OCI-LY7 (cell line): ENCODE measurements around the gene THAP8. TPM values are rescaled to one million over a fixed set of nuclear protein-coding genes. Genes with fewer than 3 reads are reported as not detected.

Source experiments
- BruUV-seq: library from RNA; stranded (reverse); fragments of 400-500 nt; replicated peaks from 2 replicates; lab custom pipeline; 2021; lab: Mats Ljungman, UMichigan
- CTCF ChIA-PET: fragments of 300-600 bp; sonication (Branson Sonifier 250); formaldehyde crosslinking; loops from one replicate; lab custom pipeline; 2022; ENCODE audit warnings: antibody characterized with exemption; ENCODE audit not compliant: unreplicated experiment; lab: Charles Lee
- POLR2A ChIA-PET: fragments of 300-600 bp; sonication (Branson Sonifier 250); formaldehyde crosslinking; loops from one replicate; lab custom pipeline; 2022; ENCODE audit warnings: antibody characterized with exemption; lab: Charles Lee
- DNase-seq: peaks from one replicate; pipeline ENCODE4 v3.0.0-alpha.2; 2015; ENCODE audit warnings: low spot score
- H2AFZ ChIP-seq: fragments of 200-600 bp; sonication (generic), shearing (Covaris generic); 2 replicates; pipeline ENCODE4 v1.6.1; 2014; ENCODE audit warnings: mild to moderate bottlenecking, antibody characterized with exemption, low read length, moderate library complexity
- H3K27ac ChIP-seq: fragments of 200-600 bp; sonication (generic); 2 replicates; pipeline ENCODE4 v1.5.1; 2014; ENCODE audit warnings: mixed run types, low read depth, mild to moderate bottlenecking, moderate library complexity, low read length, inconsistent platforms; ENCODE audit not compliant: poor library complexity, severe bottlenecking
- H3K36me3 ChIP-seq: fragments of 200-600 bp; sonication (generic); 2 replicates; pipeline ENCODE4 v1.6.1; 2014; ENCODE audit warnings: mild to moderate bottlenecking, antibody characterized with exemption, low read length, moderate library complexity, mixed read lengths; ENCODE audit not compliant: insufficient read depth
- H3K4me1 ChIP-seq: fragments of 200-600 bp; sonication (generic); 2 replicates; pipeline ENCODE4 v1.5.1; 2014; ENCODE audit warnings: mild to moderate bottlenecking, low read length; ENCODE audit not compliant: insufficient read depth, poor library complexity, severe bottlenecking
- H3K4me2 ChIP-seq: fragments of 200-600 bp; sonication (generic); 2 replicates; pipeline ENCODE4 v1.6.1; 2014; ENCODE audit warnings: mild to moderate bottlenecking, low read length
- H3K4me3 ChIP-seq: fragments of 200-600 bp; sonication (generic); 2 replicates; pipeline ENCODE4 v1.5.1; 2014; ENCODE audit warnings: mild to moderate bottlenecking, low read depth, low read length; ENCODE audit not compliant: poor library complexity, severe bottlenecking
- H3K79me2 ChIP-seq: fragments of 200-600 bp; sonication (generic); 2 replicates; pipeline ENCODE4 v1.6.1; 2016; ENCODE audit warnings: low read depth, mild to moderate bottlenecking, low read length, moderate library complexity, mixed read lengths; ENCODE audit not compliant: insufficient read depth
- H3K9me2 ChIP-seq: fragments of 200-600 bp; sonication (generic); 2 replicates; pipeline ENCODE4 v1.6.1; 2016; ENCODE audit warnings: mild to moderate bottlenecking, low read length, mixed read lengths; ENCODE audit not compliant: insufficient read depth
- H3K9me3 ChIP-seq: fragments of 200-600 bp; sonication (generic); 2 replicates; pipeline ENCODE4 v1.6.1; 2014; ENCODE audit warnings: mild to moderate bottlenecking, mixed run types, low read length, mixed read lengths
- H4K20me1 ChIP-seq: fragments of 200-600 bp; sonication (generic); 2 replicates; pipeline ENCODE4 v1.6.1; 2014; ENCODE audit warnings: mild to moderate bottlenecking, antibody characterized with exemption, low read length, moderate library complexity, mixed read lengths; ENCODE audit not compliant: insufficient read depth
- CTCF ChIP-seq: fragments of 200-600 bp; sonication (generic); conservative IDR thresholded peaks from 2 replicates; pipeline ENCODE4 v1.5.1; 2014; ENCODE audit warnings: mild to moderate bottlenecking, antibody characterized with exemption, low read length, moderate library complexity, mixed read lengths
- EZH2phosphoT487 ChIP-seq: fragments of 200-600 bp; sonication (generic); IDR thresholded peaks from 2 replicates; pipeline ENCODE4 v1.6.1; 2018; ENCODE audit warnings: low read depth, borderline replicate concordance, mild to moderate bottlenecking, mixed run types, antibody characterized with exemption, low read length, moderate library complexity, mixed read lengths
- intact Hi-C: fragments of 100-400 bp; cut with micrococcal nuclease; formaldehyde crosslinking; loops from one replicate; pipeline ENCODE4 v1.10.0; 2022; ENCODE audit not compliant: unreplicated experiment
- total RNA-seq, 2 experiments: library from RNA; depleted of rRNA in 1 of 2; stranded (reverse); fragments of >200 nt in 1 of 2; shearing (Covaris generic) in 1 of 2; gene quantifications; 2 replicates each; pipeline ENCODE4 v1.2.3, GENCODE V29; 2014 to 2022

Gene THAP8
- total RNA-seq, 2 experiments from 2014 or later, result 7.3 TPM

DNA sequence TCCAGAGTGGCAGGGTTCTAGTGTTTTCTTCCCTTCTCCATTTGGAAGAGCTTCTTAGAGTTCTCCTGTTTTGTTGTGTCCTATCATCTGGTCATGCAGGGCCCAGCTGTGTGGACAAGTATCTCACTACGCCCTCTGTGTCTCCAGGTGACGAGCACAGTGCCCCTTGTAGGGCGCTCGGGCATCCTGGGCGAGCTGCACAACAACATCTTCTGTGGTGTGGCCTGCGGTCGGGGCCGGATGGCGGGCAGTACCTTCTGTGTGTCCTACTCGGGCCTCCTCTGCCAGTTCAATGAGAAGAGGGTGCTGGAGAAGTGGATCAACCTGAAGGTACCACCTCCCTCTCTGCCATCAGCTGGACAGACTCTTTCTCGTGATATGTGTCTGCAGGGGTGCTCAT, 13.6 kb upstream of the THAP8 start:
- H2AFZ ChIP-seq, result no peak overlapping the region
- TF ChIP-seq EZH2phosphoT487 (no peak), CTCF (no peak)
- no peaks in the 10 kb centered on the region for H3K9me2 ChIP-seq
- CTCF ChIA-PET, result no interaction called here
- H3K36me3 ChIP-seq, result peaks cover 88% of the 10 kb centered on the region
- intact Hi-C loops, result no loop called here
- BruUV-seq, result no TSS peak
- H4K20me1 ChIP-seq, result no peaks in the 10 kb centered on the region
- no peak overlapping the region for H3K4me2 ChIP-seq
- no peaks in the 10 kb centered on the region for H3K4me1 ChIP-seq
- no peaks in the 10 kb centered on the region for H3K9me3 ChIP-seq
- no peak overlapping the region for H3K4me3 ChIP-seq
- POLR2A ChIA-PET, result no interaction called here
- no peak overlapping the region for H3K27ac ChIP-seq
- H3K79me2 ChIP-seq, result no peaks in the 10 kb centered on the region
- DNase-seq, result no peak

DNA sequence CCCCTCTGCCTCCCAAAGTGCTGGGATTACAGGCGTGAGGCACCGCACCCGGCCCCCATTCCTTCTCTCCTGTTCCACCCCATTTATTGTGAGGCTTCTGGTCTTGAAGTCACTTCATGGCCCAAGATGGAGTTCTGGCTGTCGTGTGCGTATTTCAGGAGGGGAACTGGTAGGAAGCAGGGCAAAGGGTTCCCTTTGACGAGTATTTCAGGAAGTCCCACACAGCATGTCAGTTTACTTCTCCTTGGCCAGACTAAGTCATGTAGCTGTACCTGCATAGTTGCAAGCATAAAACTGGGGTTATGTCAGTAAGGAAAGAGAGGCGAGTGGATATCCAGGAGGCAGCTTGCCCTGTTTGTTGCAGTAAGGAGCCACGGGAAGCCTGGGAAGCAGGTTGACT, 10.7 kb upstream of the THAP8 start:
- Histone ChIP-seq H3K4me1 (no peaks in the 10 kb centered on the region), H4K20me1 (no peaks in the 10 kb centered on the region; the same call in 1 of the 2 replicates), H3K9me2 (no peaks in the 10 kb centered on the region), H3K79me2 (no peaks in the 10 kb centered on the region), H3K4me2 (no peak overlapping the region), H3K4me3 (no peak overlapping the region), H3K27ac (no peak overlapping the region), H3K36me3 (peaks cover 88% of the 10 kb centered on the region), H2AFZ (no peak overlapping the region), H3K9me3 (no peaks in the 10 kb centered on the region)
- BruUV-seq, result no TSS peak
- TF ChIP-seq EZH2phosphoT487, result no peak
- POLR2A ChIA-PET, result no interaction called here
- intact Hi-C loops, result no loop called here
- DNase-seq, result no peak
- CTCF ChIA-PET, result no interaction called here

- no peak overlapping the region for H3K27ac ChIP-seq
- BruUV-seq, result no TSS peak
- intact Hi-C loops, result no loop called here
- no peaks in the 10 kb centered on the region for H3K9me3 ChIP-seq
- H4K20me1 ChIP-seq, result peaks cover 5% of the 10 kb centered on the region; the same call in 1 of the 2 replicates
- ChIA-PET CTCF (no interaction called here), POLR2A (interaction anchor here (0.7 kb wide), 1 partner anchor 1867 kb away, joined by 3 read pairs; no protein-coding TSS in a partner anchor)
- no peak for DNase-seq
- TF ChIP-seq CTCF, result no peak
- TF ChIP-seq EZH2phosphoT487, result no peak
- peaks cover 27% of the 10 kb centered on the region for H3K79me2 ChIP-seq
- H2AFZ ChIP-seq, result no peak overlapping the region
- H3K4me3 ChIP-seq, result no peak overlapping the region
- H3K4me2 ChIP-seq, result no peak overlapping the region
- H3K4me1 ChIP-seq, result peaks cover 20% of the 10 kb centered on the region
- H3K9me2 ChIP-seq, result no peaks in the 10 kb centered on the region
- peaks cover 93% of the 10 kb centered on the region for H3K36me3 ChIP-seq
These were observed 7.3 kb upstream of the THAP8 start for GRCh38 chr19:36061367-36061766.
